Gastrocnemius medialis (tissue), 4 donors: ENCODE measurements around the gene OBSCN.

ENCODE experiments used
- CTCF ChIP-seq, 5 experiments: fragments of 450-650 bp in 3 of 5; fragments of 200-600 bp in 2 of 5; sonication (generic) in 2 of 5; IDR thresholded peaks in 4 of 5; conservative IDR thresholded peaks in 1 of 5; 1 replicate in 4 of 5; 2 replicates in 1 of 5; pipeline ENCODE4 v1.5.1; 2016 to 2019; ENCODE audit warnings: antibody characterized with exemption in 5 of 5, mild to moderate bottlenecking in 3 of 5, moderate library complexity in 3 of 5
- POLR2A ChIP-seq, 2 donors: fragments of 450-650 bp; IDR thresholded peaks; one replicate each; pipeline ENCODE4 v1.6.1; 2017; ENCODE audit warnings: antibody characterized with exemption in 2 of 2, mild to moderate bottlenecking in 2 of 2, moderate library complexity in 2 of 2

GRCh38 chr1:228411121-228411520 is 203.3 kb downstream of the OBSCN start:
- TF ChIP-seq CTCF (IDR thresholded peaks at IDR 0.05 in 4 of 5, conservative IDR thresholded peaks at IDR 0.05 in 1 of 5) (no peak), POLR2A (IDR thresholded peaks at IDR 0.05) (no peak)
